Measurements from ENCODE around the gene PCNT.

The PCNT gene

DNA sequence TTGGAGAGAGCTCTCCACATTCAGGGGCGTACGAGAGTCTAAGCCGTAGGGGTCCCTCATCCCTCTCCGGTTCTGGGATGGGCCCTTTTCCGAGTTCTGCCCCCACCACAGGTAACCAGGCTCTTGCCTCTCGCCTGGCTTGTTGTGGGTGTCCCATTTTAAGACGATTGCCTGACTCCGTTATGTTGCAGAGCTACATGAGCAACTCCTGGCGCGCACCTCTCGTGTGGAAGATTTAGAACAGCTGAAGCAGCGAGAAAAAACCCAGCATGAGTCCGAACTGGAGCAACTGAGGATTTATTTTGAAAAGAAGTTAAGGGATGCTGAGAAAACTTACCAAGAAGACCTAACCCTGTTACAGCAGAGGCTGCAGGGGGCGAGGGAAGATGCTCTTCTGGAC lies 29.0 kb downstream of the PCNT start:
- H3K9me3 Mint-ChIP-seq: no peaks in the 10 kb centered on the region
- H3K27ac Mint-ChIP-seq: no peak overlapping the region
- H3K4me1 Mint-ChIP-seq: no peaks in the 10 kb centered on the region
- H3K4me3 Mint-ChIP-seq: no peak overlapping the region
- H3K27me3 Mint-ChIP-seq (ENCODE audit: low read depth): no peaks in the 10 kb centered on the region
- TF ChIP-seq, protein P1, sequence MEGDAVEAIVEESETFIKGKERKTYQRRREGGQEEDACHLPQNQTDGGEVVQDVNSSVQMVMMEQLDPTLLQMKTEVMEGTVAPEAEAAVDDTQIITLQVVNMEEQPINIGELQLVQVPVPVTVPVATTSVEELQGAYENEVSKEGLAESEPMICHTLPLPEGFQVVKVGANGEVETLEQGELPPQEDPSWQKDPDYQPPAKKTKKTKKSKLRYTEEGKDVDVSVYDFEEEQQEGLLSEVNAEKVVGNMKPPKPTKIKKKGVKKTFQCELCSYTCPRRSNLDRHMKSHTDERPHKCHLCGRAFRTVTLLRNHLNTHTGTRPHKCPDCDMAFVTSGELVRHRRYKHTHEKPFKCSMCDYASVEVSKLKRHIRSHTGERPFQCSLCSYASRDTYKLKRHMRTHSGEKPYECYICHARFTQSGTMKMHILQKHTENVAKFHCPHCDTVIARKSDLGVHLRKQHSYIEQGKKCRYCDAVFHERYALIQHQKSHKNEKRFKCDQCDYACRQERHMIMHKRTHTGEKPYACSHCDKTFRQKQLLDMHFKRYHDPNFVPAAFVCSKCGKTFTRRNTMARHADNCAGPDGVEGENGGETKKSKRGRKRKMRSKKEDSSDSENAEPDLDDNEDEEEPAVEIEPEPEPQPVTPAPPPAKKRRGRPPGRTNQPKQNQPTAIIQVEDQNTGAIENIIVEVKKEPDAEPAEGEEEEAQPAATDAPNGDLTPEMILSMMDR (IDR thresholded peaks at IDR 0.05; ENCODE audit: unreplicated experiment in 3 of 3): no peak
- H3K36me3 Mint-ChIP-seq (ENCODE audit: low read depth): peaks cover 48% of the 10 kb centered on the region

DNA sequence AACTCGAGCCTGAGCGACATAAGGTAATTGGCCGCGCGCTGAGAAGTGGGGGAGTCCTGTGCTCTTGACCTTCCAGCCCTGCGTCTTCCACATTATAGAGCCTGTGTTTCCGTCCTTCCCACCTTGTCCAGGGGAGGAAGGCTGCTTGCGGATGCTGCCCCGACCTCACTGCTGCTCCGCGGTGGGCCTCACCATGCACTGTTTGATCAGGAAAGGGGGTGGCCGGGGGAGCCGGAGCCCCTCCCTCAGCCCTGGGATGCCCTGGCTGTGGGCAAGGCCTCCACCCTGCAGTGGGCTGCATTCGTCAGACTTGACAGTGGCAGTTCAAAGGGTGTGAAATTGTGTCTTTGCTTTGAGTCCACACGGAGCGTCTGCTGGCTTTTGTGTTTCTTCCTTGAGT lies 30.1 kb downstream of the PCNT start:
- H3K27ac Mint-ChIP-seq: no peak overlapping the region
- peaks cover 49% of the 10 kb centered on the region for H3K36me3 Mint-ChIP-seq (ENCODE audit: low read depth)
- no peaks in the 10 kb centered on the region for H3K4me1 Mint-ChIP-seq
- H3K9me3 Mint-ChIP-seq: no peaks in the 10 kb centered on the region
- TF ChIP-seq, protein P1 (IDR thresholded peaks at IDR 0.05; ENCODE audit: unreplicated experiment in 3 of 3): no peak
- H3K4me3 Mint-ChIP-seq: no peak overlapping the region
- no peaks in the 10 kb centered on the region for H3K27me3 Mint-ChIP-seq (ENCODE audit: low read depth)

DNA sequence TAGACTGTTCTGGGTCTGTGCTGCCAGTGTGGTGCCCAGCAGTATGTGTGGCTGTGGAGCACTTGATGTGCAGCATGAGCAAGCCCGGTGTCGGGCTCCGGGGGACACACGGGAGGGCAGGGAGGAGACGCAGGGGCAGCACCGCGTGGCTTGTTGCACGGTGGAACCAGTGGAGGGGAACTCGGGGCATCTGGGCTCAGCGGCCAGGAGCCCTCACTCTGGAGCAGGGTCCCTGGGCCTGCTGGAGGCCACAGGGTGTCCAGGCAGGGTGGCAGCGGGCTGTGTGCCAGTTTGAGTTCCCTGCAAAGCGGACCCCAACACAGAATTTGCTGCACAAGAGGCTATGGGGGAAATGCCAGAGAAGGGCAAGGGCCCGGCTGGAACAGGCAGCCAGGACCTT lies 30.6 kb downstream of the PCNT start:
- no peaks in the 10 kb centered on the region for H3K27me3 Mint-ChIP-seq (ENCODE audit: low read depth)
- TF ChIP-seq, protein P1 (IDR thresholded peaks at IDR 0.05; ENCODE audit: unreplicated experiment in 3 of 3): no peak
- H3K4me1 Mint-ChIP-seq: no peaks in the 10 kb centered on the region
- H3K9me3 Mint-ChIP-seq: no peaks in the 10 kb centered on the region
- peaks cover 45% of the 10 kb centered on the region for H3K36me3 Mint-ChIP-seq (ENCODE audit: low read depth)
- no peak overlapping the region for H3K27ac Mint-ChIP-seq
- no peak overlapping the region for H3K4me3 Mint-ChIP-seq

DNA sequence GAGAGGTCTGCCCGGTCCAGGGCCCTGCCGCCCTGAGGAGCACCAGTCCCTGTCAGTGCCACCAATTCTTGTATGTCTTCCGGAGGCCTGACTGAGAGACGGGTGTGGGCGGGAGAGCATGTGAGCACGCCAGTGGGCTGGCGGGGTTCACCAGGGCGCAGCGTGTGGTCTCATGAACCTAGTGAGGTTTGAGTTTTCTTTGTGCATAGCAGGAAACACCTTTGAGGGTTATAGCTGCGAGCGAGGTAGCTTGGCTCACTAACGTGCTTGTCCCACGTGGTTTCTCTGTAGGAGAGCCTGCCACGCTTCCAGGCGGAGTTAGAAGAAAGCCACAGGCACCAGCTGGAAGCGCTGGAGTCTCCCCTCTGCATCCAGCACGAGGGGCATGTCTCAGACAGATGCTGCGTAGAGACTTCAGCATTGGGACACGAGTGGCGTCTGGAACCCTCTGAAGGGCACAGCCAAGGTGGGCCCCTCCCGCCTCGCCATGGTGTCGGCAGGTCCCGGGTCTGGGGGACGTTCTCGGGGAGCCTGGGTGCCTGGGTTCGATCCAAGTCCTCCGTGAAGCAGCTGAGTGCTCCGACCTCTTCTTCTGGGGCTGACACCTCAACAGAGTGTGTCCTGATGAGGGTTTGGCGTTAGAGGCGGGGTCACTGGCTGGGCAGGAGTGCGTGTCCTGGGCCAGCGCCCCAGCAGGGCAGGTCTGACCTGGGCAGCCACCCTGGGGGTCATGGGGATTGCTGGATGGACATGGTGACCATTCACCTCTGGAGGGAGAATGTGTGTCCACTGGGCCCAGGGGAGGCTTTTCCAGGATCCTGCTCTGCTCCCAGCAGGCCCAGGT lies 31.4 kb downstream of the PCNT start:
- Mint-ChIP-seq H3K27ac (no peak overlapping the region), H3K27me3 (ENCODE audit: low read depth) (no peaks in the 10 kb centered on the region), H3K36me3 (ENCODE audit: low read depth) (peaks cover 38% of the 10 kb centered on the region), H3K4me1 (no peaks in the 10 kb centered on the region), H3K9me3 (no peaks in the 10 kb centered on the region), H3K4me3 (no peak overlapping the region)
- TF ChIP-seq, protein P1 (IDR thresholded peaks at IDR 0.05; ENCODE audit: unreplicated experiment in 3 of 3): no peak

DNA sequence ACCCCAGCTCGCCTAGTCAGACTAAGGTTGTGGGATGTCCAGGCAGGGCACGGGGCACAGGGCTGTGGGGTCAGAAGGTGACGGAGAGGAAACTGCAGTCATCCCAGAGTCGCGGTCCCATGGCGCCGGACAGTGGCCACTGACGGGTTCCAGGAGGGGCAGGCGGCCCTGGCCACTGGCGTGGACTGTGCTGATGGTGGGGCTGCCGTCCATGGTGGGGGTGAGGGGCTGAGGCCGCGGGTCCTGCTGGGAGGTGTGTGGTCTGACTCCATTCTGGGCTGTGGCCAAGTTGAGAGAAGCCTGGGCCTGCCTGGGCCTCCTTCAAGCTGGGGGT lies 32.0 kb downstream of the PCNT start:
- no peaks in the 10 kb centered on the region for H3K9me3 Mint-ChIP-seq
- H3K4me1 Mint-ChIP-seq: no peaks in the 10 kb centered on the region
- no peak overlapping the region for H3K4me3 Mint-ChIP-seq
- H3K36me3 Mint-ChIP-seq (ENCODE audit: low read depth): peaks cover 41% of the 10 kb centered on the region
- H3K27me3 Mint-ChIP-seq (ENCODE audit: low read depth): no peaks in the 10 kb centered on the region
- TF ChIP-seq, protein P1 (IDR thresholded peaks at IDR 0.05; ENCODE audit: unreplicated experiment in 3 of 3): no peak
- H3K27ac Mint-ChIP-seq: no peak overlapping the region
